Right lobe of liver (tissue), 4 donors: Measurements from ENCODE around the gene DLGAP3.

Source experiments
- POLR2A ChIP-seq: fragments of 450-650 bp; IDR thresholded peaks from one replicate; pipeline ENCODE4 v1.6.1; 2017; ENCODE audit warnings: antibody characterized with exemption, mild to moderate bottlenecking
- TF ChIP-seq, protein P1 (sequence below), 4 donors: fragments of 200-600 bp in 3 of 4; fragments of 450-650 bp in 1 of 4; IDR thresholded peaks; one replicate each; pipeline versions ENCODE4 v1.5.1 to v1.8.0; 2016 to 2022; ENCODE audit warnings: antibody characterized with exemption in 4 of 4, mild to moderate bottlenecking in 2 of 4
- donor health status: DM: no; HTN: no; CAD: no.
- donor health status: DM: no; HTN: no; CAD: no.
- donor health status: DM: no; HTN: yes; CAD: no.

DNA sequence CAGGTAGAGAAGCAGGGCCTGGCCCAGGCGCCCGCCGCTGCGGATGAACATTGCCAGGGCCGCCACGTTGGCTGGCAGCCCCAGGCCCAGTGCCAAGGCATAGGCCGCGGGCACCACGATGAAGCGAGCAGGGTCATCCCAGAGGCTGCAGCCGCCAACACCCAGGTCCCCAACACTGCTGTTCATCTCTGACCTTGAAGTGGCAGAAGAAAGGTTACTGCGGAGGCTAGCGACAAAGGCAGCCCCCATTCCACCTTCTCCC lies 47.7 kb upstream of the DLGAP3 start:
- TF ChIP-seq, protein P1, sequence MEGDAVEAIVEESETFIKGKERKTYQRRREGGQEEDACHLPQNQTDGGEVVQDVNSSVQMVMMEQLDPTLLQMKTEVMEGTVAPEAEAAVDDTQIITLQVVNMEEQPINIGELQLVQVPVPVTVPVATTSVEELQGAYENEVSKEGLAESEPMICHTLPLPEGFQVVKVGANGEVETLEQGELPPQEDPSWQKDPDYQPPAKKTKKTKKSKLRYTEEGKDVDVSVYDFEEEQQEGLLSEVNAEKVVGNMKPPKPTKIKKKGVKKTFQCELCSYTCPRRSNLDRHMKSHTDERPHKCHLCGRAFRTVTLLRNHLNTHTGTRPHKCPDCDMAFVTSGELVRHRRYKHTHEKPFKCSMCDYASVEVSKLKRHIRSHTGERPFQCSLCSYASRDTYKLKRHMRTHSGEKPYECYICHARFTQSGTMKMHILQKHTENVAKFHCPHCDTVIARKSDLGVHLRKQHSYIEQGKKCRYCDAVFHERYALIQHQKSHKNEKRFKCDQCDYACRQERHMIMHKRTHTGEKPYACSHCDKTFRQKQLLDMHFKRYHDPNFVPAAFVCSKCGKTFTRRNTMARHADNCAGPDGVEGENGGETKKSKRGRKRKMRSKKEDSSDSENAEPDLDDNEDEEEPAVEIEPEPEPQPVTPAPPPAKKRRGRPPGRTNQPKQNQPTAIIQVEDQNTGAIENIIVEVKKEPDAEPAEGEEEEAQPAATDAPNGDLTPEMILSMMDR (IDR thresholded peaks at IDR 0.05) = no peak
- TF ChIP-seq POLR2A = no peak
